HepG2 (cell line): Measurements from ENCODE around the gene PEAK1. TPM values are rescaled to one million over a fixed set of nuclear protein-coding genes. Genes with fewer than 3 reads are reported as not detected.

ENCODE experiments used
- ATAC-seq: fragments of 200-7000 bp; cut with Tn5 transposase; 3 replicates; pipeline ENCODE4 v1.9.1; 2020; ENCODE audit warnings: mild to moderate bottlenecking, moderate library complexity
- BruUV-seq: library from RNA; stranded (reverse); fragments of 400-500 nt; replicated peaks from 2 replicates; lab custom pipeline; 2021; lab: Mats Ljungman, UMichigan
- CTCF ChIA-PET: fragments of 300-600 bp; formaldehyde crosslinking; extraction: SDS; loops from one replicate; lab custom pipeline; 2021; ENCODE audit warnings: low total read pairs, inconsistent platforms, low intra/inter-chr PET ratio; lab: Yijun Ruan, JAX
- POLR2A ChIA-PET: fragments of 350-600 bp; sonication (Branson Sonifier 250); formaldehyde crosslinking; loops from one replicate; lab custom pipeline; 2020; ENCODE audit warnings: antibody characterized with exemption, inconsistent platforms; lab: Yijun Ruan, JAX
- DNase-seq: peaks from one replicate; pipeline ENCODE4 v3.0.0-alpha.2; 2015; ENCODE audit warnings: low spot score
- FAIRE-seq: peaks from 3 replicates; lab custom pipeline; 2011; peaks lifted over from hg19 to GRCh38; lab: Jason Lieb, UNC
- H2AFZ ChIP-seq: one replicate; pipeline ENCODE4 v1.6.1; 2011; ENCODE audit warnings: low read length, inconsistent platforms
- H3K27ac ChIP-seq: fragments of 300-600 bp; 3 replicates; pipeline ENCODE4 v1.8.0; 2011; ENCODE audit warnings: mixed run types, mild to moderate bottlenecking, mixed read lengths, low read length, inconsistent platforms; ENCODE audit not compliant: insufficient read depth; ENCODE audit errors: extremely low read length
- H3K27me3 ChIP-seq, 2 experiments: fragments of 200-600 bp in 1 of 2; 2 replicates in 1 of 2; 3 replicates in 1 of 2; pipeline versions ENCODE4 v1.6.0 to v1.8.0; 2011; ENCODE audit warnings: low read length in 2 of 2, mild to moderate bottlenecking in 2 of 2, moderate library complexity in 2 of 2, inconsistent platforms in 1 of 2; ENCODE audit not compliant: insufficient read depth in 2 of 2, control insufficient read depth in 1 of 2
- H3K36me3 ChIP-seq, 2 experiments: fragments of 200-600 bp in 1 of 2; replicated peaks in 1 of 2; 2 replicates in 1 of 2; 3 replicates in 1 of 2; pipeline versions ENCODE4 v1.5.1 to v1.8.0; 2011; ENCODE audit warnings: low read length in 2 of 2, inconsistent platforms in 1 of 2; ENCODE audit not compliant: insufficient read depth in 2 of 2, control insufficient read depth in 1 of 2
- H3K4me1 ChIP-seq: 2 replicates; pipeline ENCODE4 v1.5.1; 2012; ENCODE audit warnings: low read length, inconsistent platforms; ENCODE audit not compliant: insufficient read depth
- H3K4me2 ChIP-seq: 2 replicates; pipeline ENCODE4 v1.6.0; 2011; ENCODE audit warnings: low read depth, low read length, inconsistent platforms
- H3K4me3 ChIP-seq, 3 experiments: fragments of 200-600 bp in 1 of 3; sonication (generic), shearing (Covaris generic) in 1 of 3; replicated peaks in 1 of 3; 2 replicates each; pipeline ENCODE4 v1.5.1; 2011 to 2016; ENCODE audit warnings: low read length in 3 of 3, inconsistent platforms in 2 of 3, low read depth in 2 of 3, mild to moderate bottlenecking in 2 of 3, control low read depth in 1 of 3, mixed read lengths in 1 of 3; ENCODE audit not compliant: insufficient read depth in 1 of 3
- H3K79me2 ChIP-seq: one replicate; pipeline ENCODE4 v1.6.1; 2011; ENCODE audit warnings: low read length, inconsistent platforms; ENCODE audit not compliant: insufficient read depth
- H3K9ac ChIP-seq: 2 replicates; pipeline ENCODE4 v1.6.0; 2011; ENCODE audit warnings: mild to moderate bottlenecking, low read depth, low read length, inconsistent platforms; ENCODE audit not compliant: insufficient read depth
- H3K9me3 ChIP-seq: 2 replicates; pipeline ENCODE4 v1.5.1; 2012; ENCODE audit warnings: mild to moderate bottlenecking, low read length
- H4K20me1 ChIP-seq: 2 replicates; pipeline ENCODE4 v1.6.0; 2011; ENCODE audit warnings: inconsistent platforms, mild to moderate bottlenecking, low read length, moderate library complexity; ENCODE audit not compliant: insufficient read depth
- CBFB ChIP-seq: sonication (generic); formaldehyde crosslinking; IDR thresholded peaks from 2 replicates; pipeline ENCODE4 v1.4.0; 2020; ENCODE audit warnings: missing genetic modification reagents
- ELK4 ChIP-seq: sonication (generic); formaldehyde crosslinking; IDR thresholded peaks from 2 replicates; pipeline ENCODE4 v1.9.0; 2021; ENCODE audit warnings: missing genetic modification reagents, borderline replicate concordance
- FOXO4 ChIP-seq: sonication (generic); formaldehyde crosslinking; conservative IDR thresholded peaks from 2 replicates; pipeline ENCODE4 v1.8.1; 2023; ENCODE audit warnings: missing genetic modification reagents
- KDM3A ChIP-seq: IDR thresholded peaks from 2 replicates; pipeline ENCODE4 v1.6.1; 2018; ENCODE audit warnings: low read depth, missing compliant biosample characterization
- KMT2A ChIP-seq: sonication (generic); formaldehyde crosslinking; IDR thresholded peaks from 2 replicates; pipeline ENCODE4 v1.4.0; 2020; ENCODE audit warnings: missing genetic modification reagents
- MTF2 ChIP-seq: sonication (generic); formaldehyde crosslinking; IDR thresholded peaks from 2 replicates; pipeline ENCODE4 v1.5.0; 2020; ENCODE audit warnings: missing genetic modification reagents, borderline replicate concordance
- NFATC3 ChIP-seq: sonication (generic); formaldehyde crosslinking; IDR thresholded peaks from 2 replicates; pipeline ENCODE4 v1.5.1; 2020; ENCODE audit warnings: mild to moderate bottlenecking, missing genetic modification reagents
- RARA ChIP-seq: IDR thresholded peaks from 2 replicates; pipeline ENCODE4 v1.6.1; 2016; ENCODE audit warnings: missing genetic modification reagents, missing compliant biosample characterization
- SAP130 ChIP-seq: IDR thresholded peaks from 2 replicates; pipeline ENCODE4 v1.6.1; 2016; ENCODE audit warnings: low read depth
- SMAD3 ChIP-seq: sonication (generic); formaldehyde crosslinking; IDR thresholded peaks from 2 replicates; pipeline ENCODE4 v1.4.0; 2020; ENCODE audit warnings: missing genetic modification reagents
- STAT5B ChIP-seq: sonication (generic); formaldehyde crosslinking; IDR thresholded peaks from 2 replicates; pipeline ENCODE4 v1.4.0; 2020; ENCODE audit warnings: missing genetic modification reagents
- ZFP90 ChIP-seq: sonication (generic); formaldehyde crosslinking; IDR thresholded peaks from 2 replicates; pipeline ENCODE4 v1.8.0; 2022; ENCODE audit warnings: missing genetic modification reagents, mild to moderate bottlenecking, inconsistent platforms, borderline replicate concordance
- ZNF138 ChIP-seq: sonication (generic); formaldehyde crosslinking; IDR thresholded peaks from 2 replicates; pipeline ENCODE4 v1.5.0; 2020; ENCODE audit warnings: mild to moderate bottlenecking, low read depth, missing genetic modification reagents
- ZNF234 ChIP-seq: sonication (generic); formaldehyde crosslinking; conservative IDR thresholded peaks from 2 replicates; pipeline ENCODE4 v1.5.1; 2020; ENCODE audit warnings: mild to moderate bottlenecking, missing genetic modification reagents
- ZNF451 ChIP-seq: sonication (generic); formaldehyde crosslinking; IDR thresholded peaks from 2 replicates; pipeline ENCODE4 v1.5.0; 2020; ENCODE audit warnings: mild to moderate bottlenecking, missing genetic modification reagents
- WGBS: methylation state at CpG from one replicate; pipeline ENCODE4 v1.1.6; 2017; ENCODE audit warnings: low lambda C conversion rate; 5-methylcytosine and 5-hydroxymethylcytosine counted together
- in situ Hi-C: cut with HindIII; loops from 2 replicates; pipeline ENCODE4 v1.10.0; 2017; ENCODE audit warnings: low pct_unique_long_range_greater_than_20kb; ENCODE audit not compliant: extremely low pct_ligation_motif_present
- intact Hi-C: fragments of 100-400 bp; cut with micrococcal nuclease; formaldehyde crosslinking; loops from one replicate; pipeline ENCODE4 v1.10.0; 2022; ENCODE audit not compliant: unreplicated experiment
- polyA plus RNA-seq, 8 experiments: library from polyadenylated mRNA; depleted of rRNA in 3 of 8; stranded (reverse) in 7 of 8; unstranded in 1 of 8; fragments of >200 nt; fragmentation: Illumina TruSeq in 4 of 8; extraction: Trizol in 4 of 8; gene quantifications; 2 replicates each; pipeline versions ENCODE4 v1.2.1 to v1.2.3, GENCODE V29; 2011 to 2016; ENCODE audit warnings: low read depth in 4 of 8, missing spikeins in 1 of 8, mixed read lengths in 1 of 8; ENCODE audit not compliant: insufficient read depth in 1 of 8
- total RNA-seq, 5 experiments: library from RNA; depleted of rRNA; stranded (reverse); fragments of >200 nt; fragmentation: Illumina TruSeq; extraction: Trizol; gene quantifications; 2 replicates each; pipeline ENCODE4 v1.2.3, GENCODE V29; 2016; ENCODE audit warnings: low read depth in 1 of 5

PEAK1 gene
- total and polyA plus RNA-seq, 2 of the 13 experiments (the other 11 are each of a cell fraction or from before 2014, with no cell fraction given), result 6.0 to 6.6 TPM

GRCh38 chr15:77414789-77415442 is 5.0 kb downstream of the PEAK1 start:
- H3K36me3 ChIP-seq, result no peaks in the 10 kb centered on the region
- TF ChIP-seq SMAD3 (CRISPR knock-in tag) (no peak), ZNF451 (no peak), NFATC3 (CRISPR knock-in tag) (no peak), STAT5B (no peak), SAP130 (CRISPR knock-in tag) (no peak), ZNF138 (CRISPR knock-in tag) (no peak), MTF2 (no peak), ZNF234 (CRISPR knock-in tag) (no peak), KMT2A (CRISPR knock-in tag) (no peak), CBFB (CRISPR knock-in tag) (no peak), KDM3A (CRISPR knock-in tag) (no peak), RARA (CRISPR knock-in tag) (no peak), FOXO4 (CRISPR knock-in tag) (no peak), ZFP90 (CRISPR knock-in tag) (no peak), ELK4 (no peak)
- TF ChIP-seq, all 625 proteins: peak for 0
- 93% methylated on average over 2 of the region's 2 CpGs for WGBS
- Histone ChIP-seq H3K4me3 (no peak overlapping the region), H3K4me2 (no peak overlapping the region), H3K79me2 (peaks cover 85% of the 10 kb centered on the region), H3K27me3 (no peaks in the 10 kb centered on the region; a peak in 1 of 5 replicates), H3K4me1 (peaks cover 37% of the 10 kb centered on the region), H3K9ac (no peak overlapping the region), H2AFZ (no peak overlapping the region), H3K27ac (no peak overlapping the region), H4K20me1 (peaks cover 9% of the 10 kb centered on the region; the same call in 1 of the 2 replicates), H3K9me3 (no peaks in the 10 kb centered on the region)
- DNase-seq (no peak), FAIRE-seq (no peak), ATAC-seq (no peak)
- in situ Hi-C loops (no loop called here), intact Hi-C loops (no loop called here)
- POLR2A ChIA-PET, result no interaction called here
- CTCF ChIA-PET, result no interaction called here
- no TSS peak for BruUV-seq
